HUDEP-2 (cell line): ENCODE measurements around the gene ZFP36.
A peak's percentile ranks its signal among the peaks of the same experiment; 100 is the strongest.

Experiments used
- DNase-seq, 76 experiments: peaks; one replicate each; lab custom pipeline; 2025; ENCODE audit not compliant: unreplicated experiment in 76 of 76; lab: John Stamatoyannopoulos, UW

Gene ZFP36

DNA sequence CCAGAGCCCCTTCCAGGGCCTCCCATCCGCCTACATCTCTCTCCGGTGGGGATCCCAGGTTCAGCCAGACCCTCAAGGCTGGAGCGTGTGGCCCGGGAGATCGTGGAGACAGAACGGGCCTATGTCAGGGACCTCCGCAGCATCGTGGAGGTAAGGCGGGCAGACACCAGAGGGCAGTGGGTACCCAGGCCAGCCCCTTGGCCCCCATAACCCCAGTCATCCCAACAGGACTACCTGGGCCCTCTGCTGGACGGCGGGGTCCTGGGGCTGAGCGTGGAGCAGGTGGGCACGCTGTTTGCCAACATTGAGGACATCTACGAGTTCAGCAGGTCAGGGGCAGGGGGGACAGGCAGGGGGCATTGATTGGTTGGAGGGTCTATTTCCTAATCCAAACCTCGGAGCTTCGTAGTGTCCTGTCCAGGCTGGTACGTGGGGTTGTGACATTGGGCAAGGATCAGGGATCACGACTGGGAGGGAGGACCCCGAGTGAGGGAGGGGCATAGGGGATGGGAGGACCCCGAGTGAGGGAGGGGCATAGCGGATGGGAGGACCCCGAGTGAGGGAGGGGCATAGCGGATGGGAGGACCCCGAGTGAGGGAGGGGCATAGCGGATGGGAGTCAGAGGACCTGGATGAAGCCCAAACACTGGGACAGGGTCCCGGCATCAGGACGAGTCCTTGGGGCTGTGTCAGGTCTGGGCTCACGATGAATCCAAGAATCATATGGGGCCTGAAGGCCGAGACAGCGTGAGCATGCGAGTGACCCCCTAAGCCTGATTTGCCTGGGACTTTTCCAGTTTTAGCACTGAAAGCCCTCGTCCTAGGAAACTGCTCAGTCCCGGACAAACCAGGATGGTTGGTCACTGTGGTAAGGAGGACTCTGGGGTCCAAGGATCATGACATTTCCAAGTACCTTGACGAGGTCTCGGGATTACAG, 8.7 kb downstream of the ZFP36 start:
- no peak for DNase-seq

DNA sequence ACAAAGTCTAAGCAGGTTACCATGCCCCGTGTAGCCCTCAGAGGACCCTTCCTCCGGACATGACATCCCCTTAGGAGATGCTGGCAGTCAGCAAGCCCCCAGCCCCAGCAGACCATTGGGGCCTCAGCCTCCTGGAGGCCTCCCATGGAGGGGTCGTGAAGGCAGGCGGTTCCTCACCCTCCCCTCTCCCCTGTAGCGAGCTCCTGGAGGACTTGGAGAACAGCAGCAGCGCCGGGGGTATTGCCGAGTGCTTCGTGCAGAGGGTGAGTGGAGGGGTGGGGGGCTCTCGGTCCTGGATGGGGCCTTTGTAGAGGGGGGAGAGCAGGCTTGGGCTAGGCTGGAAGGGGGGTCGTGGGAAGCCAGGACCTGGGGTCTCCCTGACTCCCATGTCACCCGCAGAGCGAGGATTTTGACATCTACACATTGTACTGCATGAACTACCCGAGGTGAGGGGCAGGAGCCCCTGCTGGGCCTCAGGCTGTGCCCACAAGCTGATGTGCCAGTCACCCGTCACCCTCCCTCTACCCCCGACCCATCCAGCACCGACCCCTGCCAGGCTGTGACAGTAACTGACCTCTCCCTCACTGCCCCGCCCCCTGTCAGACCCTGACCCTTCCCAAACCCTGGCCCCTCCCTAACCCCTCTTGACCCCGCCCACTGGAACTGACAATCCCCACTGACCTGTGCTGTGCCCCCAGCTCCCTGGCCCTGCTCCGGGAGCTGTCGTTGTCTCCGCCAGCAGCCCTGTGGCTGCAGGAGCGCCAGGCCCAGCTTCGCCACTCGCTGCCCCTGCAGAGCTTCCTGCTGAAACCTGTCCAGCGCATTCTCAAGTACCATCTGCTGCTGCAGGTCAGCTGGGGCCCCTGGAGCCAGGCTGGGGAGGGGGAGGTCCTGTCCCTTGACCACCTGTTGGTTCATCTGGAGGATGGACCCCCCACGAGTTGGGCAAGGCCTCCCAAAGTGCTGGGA, 9.8 kb downstream of the ZFP36 start:
- no peak for DNase-seq

DNA sequence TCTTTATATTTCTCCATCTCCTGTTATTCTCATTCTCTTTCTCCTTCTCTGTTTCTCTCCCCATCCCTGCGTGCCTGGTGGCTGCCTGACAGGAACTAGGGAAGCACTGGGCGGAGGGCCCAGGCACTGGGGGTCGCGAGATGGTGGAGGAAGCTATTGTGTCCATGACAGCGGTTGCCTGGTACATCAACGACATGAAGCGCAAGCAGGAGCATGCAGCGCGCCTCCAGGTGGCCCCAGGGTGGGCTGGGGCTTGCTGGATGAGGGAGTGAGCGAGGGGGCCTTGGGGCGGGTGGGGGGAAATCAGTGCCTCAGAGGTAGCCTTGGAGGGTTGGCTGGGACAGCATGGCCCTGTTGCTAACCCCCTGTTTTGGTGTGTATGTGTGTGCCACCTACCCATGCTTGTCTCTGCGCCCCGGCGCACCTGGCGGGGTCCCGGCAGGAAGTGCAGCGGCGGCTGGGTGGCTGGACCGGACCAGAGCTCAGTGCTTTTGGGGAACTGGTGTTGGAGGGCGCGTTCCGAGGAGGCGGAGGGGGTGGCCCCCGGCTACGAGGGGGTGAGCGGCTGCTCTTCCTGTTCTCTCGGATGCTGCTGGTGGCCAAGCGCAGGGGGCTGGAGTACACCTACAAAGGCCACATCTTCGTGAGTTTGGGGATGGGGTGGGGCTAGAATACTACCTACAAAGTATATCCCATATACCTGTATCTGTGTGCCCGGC, 11.0 kb downstream of the ZFP36 start:
- DNase-seq: no peak

DNA sequence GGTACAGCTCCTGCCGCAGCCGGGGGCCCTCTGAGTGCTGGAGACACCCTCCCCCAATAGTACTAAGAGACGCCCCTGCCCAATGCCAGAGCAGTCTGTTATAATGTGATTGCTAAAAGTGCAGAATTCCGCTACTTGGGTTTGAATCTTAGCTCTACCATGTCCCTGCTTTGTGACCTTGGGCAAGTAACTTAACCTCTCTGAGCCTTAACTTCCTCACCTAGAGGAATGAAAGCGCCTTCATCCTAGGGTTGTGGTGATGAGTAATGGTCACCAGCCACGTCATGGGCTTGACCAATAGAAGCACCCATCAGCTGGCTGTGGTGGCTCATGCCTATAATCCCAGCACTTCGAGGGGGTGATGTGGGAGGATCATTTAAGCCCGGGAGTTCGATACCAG, 12.4 kb downstream of the ZFP36 start:
- no peak for DNase-seq

DNA sequence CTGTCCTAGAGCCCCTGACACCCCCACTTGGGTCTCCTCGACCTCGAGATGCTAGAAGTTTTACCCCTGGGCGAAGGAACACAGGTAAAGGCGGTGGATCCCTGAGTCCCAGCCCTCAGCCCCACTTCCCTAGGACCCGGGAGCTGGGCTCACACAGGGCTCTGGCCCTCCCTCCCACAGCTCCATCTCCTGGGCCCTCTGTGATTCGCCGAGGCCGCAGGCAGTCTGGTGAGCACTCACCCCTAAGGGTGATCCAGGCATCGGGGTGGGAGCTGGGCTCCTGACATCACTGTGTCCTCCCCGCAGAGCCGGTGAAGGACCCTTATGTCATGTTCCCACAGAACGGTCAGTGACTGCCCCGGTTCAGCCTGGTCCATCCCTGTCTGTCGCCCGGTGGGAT, 14.1 kb downstream of the ZFP36 start:
- no peak for DNase-seq

DNA sequence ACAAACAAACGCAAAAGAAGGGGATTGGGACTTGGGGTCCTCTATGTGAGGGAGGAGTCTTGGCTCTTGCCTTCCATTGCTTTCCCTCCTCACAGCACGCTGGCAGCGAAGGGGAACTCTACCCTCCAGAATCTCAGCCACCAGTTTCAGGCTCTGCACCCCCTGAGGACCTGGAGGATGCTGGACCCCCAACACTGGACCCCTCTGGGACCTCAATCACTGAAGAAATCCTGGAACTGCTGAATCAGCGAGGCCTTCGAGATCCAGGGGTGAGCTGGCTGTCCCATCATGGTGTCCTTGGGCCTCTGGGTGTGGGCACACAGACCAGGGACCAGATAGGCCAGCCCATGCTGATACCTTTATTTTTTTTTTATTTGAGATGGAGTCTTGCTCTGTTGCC, 15.4 kb downstream of the ZFP36 start:
- DNase-seq: no peak

DNA sequence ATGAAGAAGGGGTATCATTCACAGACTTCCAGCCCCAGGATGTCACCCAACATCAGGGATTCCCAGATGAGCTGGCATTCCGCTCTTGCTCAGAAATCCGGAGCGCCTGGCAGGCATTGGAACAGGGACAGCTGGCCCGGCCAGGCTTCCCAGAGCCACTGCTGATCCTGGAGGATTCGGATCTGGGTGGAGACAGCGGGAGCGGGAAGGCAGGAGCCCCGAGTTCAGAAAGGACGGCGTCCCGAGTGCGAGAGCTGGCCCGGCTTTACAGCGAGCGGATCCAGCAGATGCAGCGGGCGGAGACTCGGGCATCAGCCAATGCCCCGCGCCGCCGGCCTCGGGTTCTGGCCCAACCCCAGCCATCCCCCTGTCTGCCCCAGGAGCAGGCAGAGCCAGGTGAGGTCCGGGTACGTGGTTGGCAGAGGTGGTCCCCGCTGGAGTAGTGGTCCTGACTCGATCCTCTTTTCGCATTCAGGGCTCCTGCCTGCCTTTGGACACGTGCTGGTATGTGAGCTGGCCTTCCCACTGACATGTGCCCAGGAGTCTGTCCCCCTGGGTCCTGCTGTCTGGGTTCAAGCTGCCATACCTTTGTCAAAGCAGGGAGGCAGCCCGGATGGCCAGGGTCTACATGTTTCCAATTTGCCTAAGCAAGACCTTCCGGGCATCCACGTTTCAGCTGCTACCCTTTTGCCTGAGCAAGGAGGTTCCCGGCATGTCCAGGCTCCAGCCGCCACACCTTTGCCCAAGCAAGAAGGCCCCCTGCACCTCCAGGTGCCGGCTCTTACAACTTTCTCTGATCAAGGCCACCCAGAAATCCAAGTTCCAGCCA, 16.8 kb downstream of the ZFP36 start:
- DNase-seq: no peak

DNA sequence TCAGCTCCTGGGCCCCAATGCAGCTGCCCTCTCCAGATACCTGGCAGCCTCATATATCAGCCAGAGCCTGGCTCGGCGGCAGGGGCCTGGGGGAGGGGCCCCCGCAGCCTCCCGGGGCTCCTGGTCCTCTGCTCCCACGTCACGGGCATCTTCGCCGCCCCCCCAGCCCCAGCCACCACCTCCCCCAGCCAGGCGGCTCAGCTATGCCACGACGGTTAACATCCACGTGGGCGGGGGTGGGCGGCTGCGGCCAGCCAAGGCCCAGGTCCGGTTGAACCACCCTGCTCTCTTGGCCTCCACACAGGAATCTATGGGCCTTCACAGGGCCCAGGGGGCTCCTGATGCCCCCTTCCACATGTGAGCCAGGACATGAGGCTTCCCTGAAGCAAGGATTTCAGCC, 18.3 kb downstream of the ZFP36 start:
- DNase-seq: no peak

DNA sequence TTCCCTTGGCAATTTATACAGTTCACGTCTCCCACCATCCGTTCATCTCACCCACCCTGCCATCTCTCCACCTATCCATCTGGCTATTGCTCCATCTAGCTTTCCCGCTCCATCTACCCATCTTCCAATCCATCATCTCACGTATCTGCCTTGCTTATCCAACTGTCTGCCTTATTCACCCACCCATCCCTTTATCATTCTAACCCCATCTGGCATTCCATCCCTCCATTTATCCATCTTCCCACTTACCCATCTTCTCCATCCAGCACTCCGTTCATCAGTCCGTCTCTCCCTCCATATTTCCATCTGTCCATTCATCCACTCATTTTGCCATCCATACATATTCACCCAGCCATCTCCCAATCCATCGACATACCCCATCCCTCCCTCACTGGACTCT, 19.1 kb downstream of the ZFP36 start:
- DNase-seq: no peak

DNA sequence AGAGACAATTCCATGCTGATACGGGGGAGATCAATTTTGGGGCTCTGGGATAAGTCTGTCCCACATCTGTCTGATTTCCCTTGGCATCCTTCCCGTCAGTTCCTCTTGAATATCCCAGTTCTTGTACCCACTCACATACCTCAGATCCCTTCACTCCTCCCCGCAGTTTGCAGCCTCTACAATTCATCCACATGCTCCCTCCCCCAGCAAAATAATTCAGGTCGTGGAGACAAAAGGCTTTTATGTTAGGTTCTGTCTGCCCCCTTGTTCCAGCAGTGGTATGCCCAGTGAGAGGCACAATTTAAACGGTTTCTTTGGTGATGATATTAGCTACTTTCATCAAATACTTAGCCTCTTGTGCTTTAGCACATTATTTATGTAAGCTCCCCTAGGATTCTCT, 19.5 kb downstream of the ZFP36 start:
- DNase-seq: no peak

DNA sequence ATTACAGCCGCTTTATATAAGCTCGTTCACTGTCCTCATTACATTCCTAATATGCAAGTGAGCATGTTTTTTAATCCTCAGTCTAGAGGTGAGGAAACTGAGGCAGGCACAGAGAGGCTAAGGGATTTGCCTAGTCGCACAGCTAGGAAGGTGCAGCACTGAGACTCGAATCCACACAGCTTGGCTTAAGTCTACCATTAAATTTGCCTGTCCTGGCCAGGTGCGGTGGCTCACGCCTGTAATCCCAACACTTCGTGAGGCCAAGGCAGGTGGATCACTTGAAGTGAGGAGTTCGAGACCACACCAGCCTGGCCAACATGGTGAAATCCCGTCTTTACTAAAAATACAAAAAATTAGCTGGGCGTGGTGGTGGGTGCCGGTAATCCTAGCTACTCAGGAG, 21.1 kb downstream of the ZFP36 start:
- no peak for DNase-seq

DNA sequence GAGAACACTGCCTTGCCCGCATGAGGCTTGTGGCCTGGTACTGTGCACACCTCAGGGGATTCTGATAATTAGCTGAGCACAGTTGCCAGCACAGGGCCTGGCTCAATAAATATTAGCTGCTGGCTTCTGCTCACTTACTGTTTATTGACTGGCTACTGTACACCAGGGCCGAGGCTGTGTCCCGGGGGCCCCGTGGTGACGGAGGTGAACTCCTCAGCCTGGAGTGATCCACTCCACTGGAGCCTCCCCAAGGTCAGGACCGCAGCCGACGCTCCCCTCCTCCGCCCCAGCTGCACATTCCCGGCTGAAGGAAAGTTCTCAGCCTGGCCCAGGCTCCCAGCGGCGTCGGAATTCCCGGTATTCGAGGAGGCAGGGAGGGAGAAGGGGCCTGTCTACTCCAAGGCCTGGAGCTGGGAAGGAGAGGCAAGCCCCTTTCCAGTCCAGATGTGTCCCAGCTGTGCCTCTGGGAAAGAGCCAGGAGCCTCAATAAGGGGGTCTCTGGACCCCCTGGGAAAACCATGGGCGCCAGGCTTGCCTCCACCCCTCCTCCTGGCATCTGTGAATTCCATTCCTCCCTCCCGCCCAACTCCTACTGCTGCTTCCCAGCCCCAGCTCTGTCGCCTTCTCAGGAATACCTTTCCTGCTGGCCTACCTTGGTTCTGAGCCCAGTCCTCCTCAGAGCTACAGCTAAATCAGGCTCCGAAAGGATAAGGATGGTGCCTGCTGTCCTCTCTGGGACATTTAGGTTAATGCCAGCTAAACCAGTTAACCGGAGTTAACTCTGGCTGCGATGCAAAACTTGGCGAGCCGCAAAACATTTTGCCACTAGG, 21.9 kb downstream of the ZFP36 start:
- no peak for DNase-seq

DNA sequence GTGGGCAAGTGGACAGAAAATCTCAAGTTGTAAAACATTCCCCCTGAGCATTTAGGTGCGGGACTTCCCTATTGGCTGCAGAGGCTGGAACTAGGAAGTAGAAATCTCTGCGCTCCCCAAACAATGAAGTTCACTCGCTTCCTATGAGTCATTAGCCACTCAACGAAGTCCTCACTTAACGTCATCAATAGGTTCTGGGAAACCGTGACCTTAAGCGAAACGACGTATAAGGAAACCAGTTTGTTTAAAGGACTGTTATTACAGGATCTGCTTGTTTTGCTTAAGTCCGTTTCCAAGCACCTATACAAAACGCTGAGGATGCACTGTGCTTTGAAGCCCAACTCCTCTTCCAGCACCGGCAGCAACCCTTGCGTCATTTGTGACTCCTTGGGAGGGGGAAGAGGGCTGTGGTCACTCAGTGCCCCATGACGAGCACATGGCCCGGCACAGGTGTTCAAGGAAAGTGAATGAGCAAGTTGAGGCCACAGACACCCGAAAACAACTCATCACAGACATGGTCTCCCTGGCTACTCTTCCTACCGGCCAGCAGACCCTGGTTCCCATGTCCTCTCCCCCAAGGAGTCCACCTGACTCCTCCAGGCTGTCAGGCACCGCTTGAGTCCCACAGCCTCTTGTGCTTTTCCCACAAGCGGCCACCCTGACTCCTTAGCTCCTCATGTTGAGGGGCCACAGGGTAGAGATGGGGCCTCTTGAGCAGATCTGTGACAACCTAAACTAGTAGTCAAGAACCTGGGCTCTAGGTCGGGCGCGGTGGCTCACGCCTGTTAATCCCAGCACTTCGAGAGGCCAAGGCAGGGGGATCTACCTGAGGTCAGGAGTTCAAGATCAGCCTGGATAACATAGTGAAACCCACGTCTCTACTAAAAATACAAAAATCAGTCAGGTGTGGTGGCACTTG, 24.3 kb downstream of the ZFP36 start:
- no peak for DNase-seq

DNA sequence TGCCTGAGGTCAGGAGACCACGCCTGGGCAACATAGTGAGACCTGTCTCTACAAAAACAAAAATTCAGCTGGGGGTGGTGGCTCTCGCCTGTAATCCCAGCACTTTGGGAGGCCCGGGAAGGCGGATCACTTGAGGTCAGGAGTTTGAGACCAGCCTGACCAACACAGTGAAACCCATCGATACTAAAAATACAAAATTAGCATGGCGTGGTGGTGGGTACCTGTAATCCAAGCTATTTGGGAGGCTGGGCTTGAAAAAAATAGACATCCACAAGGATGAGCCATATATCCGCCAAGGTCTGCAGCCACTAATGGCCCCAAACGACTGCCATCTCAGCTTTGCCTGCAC, 26.0 kb downstream of the ZFP36 start:
- DNase-seq: no peak

DNA sequence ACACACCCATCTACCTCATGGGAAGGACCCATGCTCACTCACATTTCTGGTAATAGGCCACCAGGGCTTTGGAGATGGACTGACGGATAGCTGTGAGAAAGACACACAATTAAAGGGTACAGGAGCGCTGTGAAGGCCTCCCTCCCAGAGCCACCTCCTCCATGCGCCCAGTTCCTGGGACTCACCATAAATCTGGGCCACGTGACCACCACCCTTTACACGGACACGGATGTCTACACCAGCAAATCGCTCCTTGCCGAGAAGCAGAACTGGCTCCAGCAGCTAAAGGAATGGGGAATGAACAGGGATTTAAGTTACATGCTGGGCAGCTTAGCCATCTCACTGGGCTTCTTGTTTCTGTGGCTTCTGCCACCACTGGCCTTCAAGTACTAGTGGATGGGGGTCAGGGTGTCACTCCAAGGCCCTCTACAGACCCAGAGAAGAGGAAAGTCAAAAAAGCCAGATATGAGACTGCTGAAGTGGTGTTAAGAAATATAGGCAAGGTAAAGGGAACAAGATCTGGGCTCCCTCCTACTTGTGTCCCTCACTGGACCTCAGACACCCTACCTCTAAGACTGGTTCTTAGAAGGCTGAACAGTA, 26.9 kb downstream of the ZFP36 start:
- DNase-seq: no peak

DNA sequence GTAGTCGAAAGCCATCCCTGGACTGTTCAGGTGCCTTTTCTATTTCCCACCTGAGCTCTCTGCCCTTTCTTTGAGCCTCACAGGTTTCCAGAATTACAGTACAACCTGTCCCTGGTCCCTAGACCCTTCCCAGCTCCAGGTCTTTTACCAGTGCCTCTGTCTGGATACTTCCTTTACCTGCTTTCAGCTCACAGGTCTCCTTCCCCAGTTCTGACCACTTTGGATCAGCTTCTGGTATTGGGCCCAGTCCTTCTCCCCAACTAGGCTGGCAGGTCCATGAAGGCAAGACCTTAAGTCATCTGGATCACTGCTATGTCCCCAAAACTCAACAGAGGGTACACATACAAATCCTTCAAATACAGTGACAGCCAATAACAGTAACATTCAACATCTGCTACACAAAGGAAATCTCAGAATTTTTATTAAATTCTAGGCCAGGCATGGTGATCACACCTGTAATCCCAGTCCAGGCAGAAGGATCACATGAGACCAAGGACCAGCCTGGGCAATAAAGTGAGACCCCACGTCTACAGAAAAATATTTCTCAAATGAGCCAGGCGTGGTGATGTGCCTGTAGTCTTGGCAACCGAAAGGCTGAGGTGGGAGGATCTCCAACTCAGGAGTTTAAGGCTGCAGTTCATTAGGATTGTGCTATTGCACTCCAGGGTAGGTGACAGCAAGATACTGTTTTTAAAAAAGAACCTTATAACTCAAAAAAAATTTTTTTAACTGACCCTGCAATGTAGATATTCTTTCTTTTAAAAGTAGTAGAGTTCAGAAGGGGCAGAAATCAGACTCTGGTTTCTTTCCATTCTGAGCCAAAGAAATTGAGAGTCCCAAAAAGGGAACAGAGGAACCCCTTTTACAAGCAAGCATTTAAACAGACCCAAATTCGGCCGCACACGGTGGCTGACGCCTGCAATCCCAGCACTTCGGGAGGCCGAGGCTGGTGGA, 27.8 kb downstream of the ZFP36 start:
- peak in 3 of 76 experiments; percentile 11 to 27 (median 20) for DNase-seq
